Lower leg skin (tissue), 3 donors: ENCODE measurements around the gene ADAMTS9.

Experiments used
- POLR2A ChIP-seq, 2 donors: fragments of 450-650 bp; IDR thresholded peaks; one replicate each; pipeline ENCODE4 v1.6.1; 2016 to 2017; ENCODE audit warnings: antibody characterized with exemption in 2 of 2, mild to moderate bottlenecking in 1 of 2, moderate library complexity in 1 of 2
- TF ChIP-seq, protein P1 (sequence below), 3 donors: fragments of 450-650 bp; IDR thresholded peaks; one replicate each; pipeline ENCODE4 v1.5.1; 2016; ENCODE audit warnings: antibody characterized with exemption in 3 of 3, mild to moderate bottlenecking in 3 of 3, moderate library complexity in 2 of 3

DNA sequence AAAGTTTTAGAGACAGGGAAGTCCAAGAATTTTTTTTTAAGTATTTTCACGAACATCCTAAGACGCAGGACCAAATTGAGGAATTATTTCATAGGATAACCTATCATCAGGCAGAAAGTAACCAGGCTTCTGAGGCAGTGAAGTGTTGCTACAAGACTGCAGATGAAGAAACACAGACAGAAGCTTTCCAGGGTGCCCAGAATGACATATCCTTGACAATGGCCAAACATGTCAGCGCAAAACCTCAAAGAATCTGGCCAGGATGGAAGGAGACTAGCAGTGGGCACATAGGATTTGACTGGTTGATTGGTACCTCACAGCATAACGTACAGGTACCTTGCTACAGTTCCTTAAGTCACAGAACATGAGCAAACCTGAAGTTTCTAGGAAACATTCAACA lies 7.5 kb downstream of the ADAMTS9 start:
- TF ChIP-seq POLR2A (IDR thresholded peaks at IDR 0.05): no peak
- TF ChIP-seq, protein P1, sequence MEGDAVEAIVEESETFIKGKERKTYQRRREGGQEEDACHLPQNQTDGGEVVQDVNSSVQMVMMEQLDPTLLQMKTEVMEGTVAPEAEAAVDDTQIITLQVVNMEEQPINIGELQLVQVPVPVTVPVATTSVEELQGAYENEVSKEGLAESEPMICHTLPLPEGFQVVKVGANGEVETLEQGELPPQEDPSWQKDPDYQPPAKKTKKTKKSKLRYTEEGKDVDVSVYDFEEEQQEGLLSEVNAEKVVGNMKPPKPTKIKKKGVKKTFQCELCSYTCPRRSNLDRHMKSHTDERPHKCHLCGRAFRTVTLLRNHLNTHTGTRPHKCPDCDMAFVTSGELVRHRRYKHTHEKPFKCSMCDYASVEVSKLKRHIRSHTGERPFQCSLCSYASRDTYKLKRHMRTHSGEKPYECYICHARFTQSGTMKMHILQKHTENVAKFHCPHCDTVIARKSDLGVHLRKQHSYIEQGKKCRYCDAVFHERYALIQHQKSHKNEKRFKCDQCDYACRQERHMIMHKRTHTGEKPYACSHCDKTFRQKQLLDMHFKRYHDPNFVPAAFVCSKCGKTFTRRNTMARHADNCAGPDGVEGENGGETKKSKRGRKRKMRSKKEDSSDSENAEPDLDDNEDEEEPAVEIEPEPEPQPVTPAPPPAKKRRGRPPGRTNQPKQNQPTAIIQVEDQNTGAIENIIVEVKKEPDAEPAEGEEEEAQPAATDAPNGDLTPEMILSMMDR (IDR thresholded peaks at IDR 0.05): no peak
